ENCODE data around the gene BATF2.

BATF2 gene

GRCh38 chr11:64963072-64963631 lies 33.6 kb downstream of the BATF2 start:
- no peak for DNase-seq

- DNase-seq: no peak
These were observed 36.1 kb downstream of the BATF2 start for GRCh38 chr11:64960719-64961118.

GRCh38 chr11:64959498-64959897 lies 37.3 kb downstream of the BATF2 start:
- no peak for DNase-seq

- DNase-seq: no peak
These were observed 42.6 kb downstream of the BATF2 start for GRCh38 chr11:64954201-64954600.

- DNase-seq: no peak
These were observed 45.2 kb downstream of the BATF2 start for GRCh38 chr11:64951529-64951928.

GRCh38 chr11:64947208-64947814 lies 49.5 kb downstream of the BATF2 start:
- DNase-seq: no peak

All from activated effector memory CD4-positive, alpha-beta T cell treated with Interleukin-2 at 50 U/mL for 16 hours (primary cell).